ENCODE measurements around the gene ANXA2R. TPM values are rescaled to one million over a fixed set of nuclear protein-coding genes. Genes with fewer than 3 reads are reported as not detected.
A peak's percentile ranks its signal among the peaks of the same experiment; 100 is the strongest.

Gene ANXA2R
- total and polyA plus RNA-seq, 2 of the 13 experiments (the other 11 are each of a cell fraction or from before 2014, with no cell fraction given) = 0.95 to 1.3 TPM

- TF ChIP-seq CENPX (CRISPR knock-in tag; IDR thresholded peaks at IDR 0.05) (no peak), CREBL2 (CRISPR knock-in tag; IDR thresholded peaks at IDR 0.05; ENCODE audit: borderline replicate concordance) (0 out of 2 replicates have a peak, but pooled peaks have one; percentile 56), FOXC1 (CRISPR knock-in tag; IDR thresholded peaks at IDR 0.05; ENCODE audit: borderline replicate concordance) (0 out of 2 replicates have a peak, but pooled peaks have one; percentile 9), MLLT10 (CRISPR knock-in tag; IDR thresholded peaks at IDR 0.05) (no peak), FOXJ3 (CRISPR knock-in tag; IDR thresholded peaks at IDR 0.05; ENCODE audit: borderline replicate concordance) (no peak), U2AF2 (IDR thresholded peaks at IDR 0.05; ENCODE audit: low read depth, low read length) (no peak), CCDC6 (CRISPR knock-in tag; IDR thresholded peaks at IDR 0.05) (no peak), PRMT3 (CRISPR knock-in tag; IDR thresholded peaks at IDR 0.05; ENCODE audit: borderline replicate concordance, low read depth) (0 out of 2 replicates have a peak, but pooled peaks have one; percentile 53), MED8 (CRISPR knock-in tag; IDR thresholded peaks at IDR 0.05; ENCODE audit: insufficient replicate concordance) (peak; percentile 69), ZNF124 (CRISPR knock-in tag; IDR thresholded peaks at IDR 0.05) (peak; percentile 48; the same call in 1 of the 2 replicates), RBFOX2 (IDR thresholded peaks at IDR 0.05; ENCODE audit: low read depth, low read length) (peak; percentile 95), SNAI1 (CRISPR knock-in tag; IDR thresholded peaks at IDR 0.05; ENCODE audit: borderline replicate concordance) (0 out of 2 replicates have a peak, but pooled peaks have one; percentile 53), SMAD1 (CRISPR knock-in tag; IDR thresholded peaks at IDR 0.05; ENCODE audit: borderline replicate concordance, low read depth) (0 out of 2 replicates have a peak, but pooled peaks have one; percentile 44), ZNF160 (CRISPR knock-in tag; IDR thresholded peaks at IDR 0.05) (0 out of 2 replicates have a peak, but pooled peaks have one; percentile 2), ARHGAP35 (CRISPR knock-in tag; IDR thresholded peaks at IDR 0.05; ENCODE audit: borderline replicate concordance) (0 out of 2 replicates have a peak, but pooled peaks have one; percentile 21), ZHX1 (CRISPR knock-in tag; IDR thresholded peaks at IDR 0.05; ENCODE audit: low read depth) (peak; percentile 62; the same call in 1 of the 2 replicates), RARA (CRISPR knock-in tag; IDR thresholded peaks at IDR 0.05) (no peak), KDM4B (CRISPR knock-in tag; IDR thresholded peaks at IDR 0.05) (0 out of 2 replicates have a peak, but pooled peaks have one; percentile 57), NRL (CRISPR knock-in tag; IDR thresholded peaks at IDR 0.05; ENCODE audit: borderline replicate concordance) (peak; percentile 14; the same call in 1 of the 2 replicates), POLR2G (IDR thresholded peaks at IDR 0.05; ENCODE audit: low read depth, low read length) (peak; percentile 79), UBTF (CRISPR knock-in tag; IDR thresholded peaks at IDR 0.05) (peak; percentile 91; the same call in 1 of the 2 replicates), MAFF (IDR thresholded peaks at IDR 0.05; ENCODE audit: low read depth, low read length) (no peak), FLYWCH1 (CRISPR knock-in tag; IDR thresholded peaks at IDR 0.05) (no peak), ZNF616 (CRISPR knock-in tag; IDR thresholded peaks at IDR 0.05; ENCODE audit: low read depth) (no peak)
Measured at GRCh38 chr5:43065948-43066798, 26.1 kb upstream of the ANXA2R start (continued).
